ENCODE measurements around the gene TRMT2A.

Gene TRMT2A

GRCh38 chr22:20106849-20107237 lies 10.2 kb downstream of the TRMT2A start:
- Histone ChIP-seq H3K4me3 (IDR thresholded peaks at IDR 0.05; ENCODE audit: insufficient read depth, low read depth, low read length) (no peak overlapping the region), H2AFZ (ENCODE audit: low read depth) (no peak overlapping the region), H3K9ac (no peak overlapping the region), H3K36me3 (ENCODE audit: insufficient read depth) (no peaks in the 10 kb centered on the region), H3K27ac (no peak overlapping the region), H4K20me1 (ENCODE audit: insufficient read depth) (no peaks in the 10 kb centered on the region), H3K4me2 (no peak overlapping the region), H3K27me3 (ENCODE audit: insufficient read depth, low read depth) (no peaks in the 10 kb centered on the region), H3K79me2 (ENCODE audit: insufficient read depth, low read depth) (no peaks in the 10 kb centered on the region), H3K4me1 (ENCODE audit: low read depth, poor library complexity, severe bottlenecking) (no peaks in the 10 kb centered on the region)
- no peak for TF ChIP-seq CTCF (conservative IDR thresholded peaks at IDR 0.05; ENCODE audit: low read depth, low read length)

GRCh38 chr22:20106205-20106848 lies 10.7 kb downstream of the TRMT2A start:
- Histone ChIP-seq H3K27ac (no peak overlapping the region), H3K4me2 (no peak overlapping the region), H3K79me2 (ENCODE audit: insufficient read depth, low read depth) (no peaks in the 10 kb centered on the region), H3K9ac (no peak overlapping the region), H2AFZ (ENCODE audit: low read depth) (no peak overlapping the region), H3K36me3 (ENCODE audit: insufficient read depth) (no peaks in the 10 kb centered on the region), H3K4me1 (ENCODE audit: low read depth, poor library complexity, severe bottlenecking) (no peaks in the 10 kb centered on the region), H3K27me3 (ENCODE audit: insufficient read depth, low read depth) (no peaks in the 10 kb centered on the region), H4K20me1 (ENCODE audit: insufficient read depth) (no peaks in the 10 kb centered on the region), H3K4me3 (IDR thresholded peaks at IDR 0.05; ENCODE audit: insufficient read depth, low read depth, low read length) (no peak overlapping the region)
- TF ChIP-seq CTCF (conservative IDR thresholded peaks at IDR 0.05; ENCODE audit: low read depth, low read length), result no peak

- no peak overlapping the region for H3K9ac ChIP-seq
- no peaks in the 10 kb centered on the region for H3K79me2 ChIP-seq (ENCODE audit: insufficient read depth, low read depth)
- no peaks in the 10 kb centered on the region for H3K36me3 ChIP-seq (ENCODE audit: insufficient read depth)
- H3K27me3 ChIP-seq (ENCODE audit: insufficient read depth, low read depth), result no peaks in the 10 kb centered on the region
- H3K4me2 ChIP-seq, result no peak overlapping the region
- H3K4me3 ChIP-seq (IDR thresholded peaks at IDR 0.05; ENCODE audit: insufficient read depth, low read depth, low read length), result no peak overlapping the region
- no peak overlapping the region for H2AFZ ChIP-seq (ENCODE audit: low read depth)
- no peaks in the 10 kb centered on the region for H3K4me1 ChIP-seq (ENCODE audit: low read depth, poor library complexity, severe bottlenecking)
- H3K27ac ChIP-seq, result no peak overlapping the region
- no peak for TF ChIP-seq CTCF (conservative IDR thresholded peaks at IDR 0.05; ENCODE audit: low read depth, low read length)
- H4K20me1 ChIP-seq (ENCODE audit: insufficient read depth), result no peaks in the 10 kb centered on the region
Observed at GRCh38 chr22:20105456-20106204, 11.4 kb downstream of the TRMT2A start.

- H3K27me3 ChIP-seq (ENCODE audit: insufficient read depth, low read depth), result no peaks in the 10 kb centered on the region
- H3K27ac ChIP-seq, result no peak overlapping the region
- no peaks in the 10 kb centered on the region for H3K79me2 ChIP-seq (ENCODE audit: insufficient read depth, low read depth)
- H3K4me3 ChIP-seq (IDR thresholded peaks at IDR 0.05; ENCODE audit: insufficient read depth, low read depth, low read length), result no peak overlapping the region
- no peak overlapping the region for H2AFZ ChIP-seq (ENCODE audit: low read depth)
- no peaks in the 10 kb centered on the region for H3K4me1 ChIP-seq (ENCODE audit: low read depth, poor library complexity, severe bottlenecking)
- no peak overlapping the region for H3K4me2 ChIP-seq
- TF ChIP-seq CTCF (conservative IDR thresholded peaks at IDR 0.05; ENCODE audit: low read depth, low read length), result no peak
- no peak overlapping the region for H3K9ac ChIP-seq
- peaks cover 6% of the 10 kb centered on the region; the same call in 1 of the 2 replicates for H3K36me3 ChIP-seq (ENCODE audit: insufficient read depth)
- no peaks in the 10 kb centered on the region for H4K20me1 ChIP-seq (ENCODE audit: insufficient read depth)
Observed at GRCh38 chr22:20102203-20102780, 14.7 kb downstream of the TRMT2A start.

Data from KMS-11 (cell line).